OCI-LY1 (cell line): ENCODE measurements around the gene ELMOD1.
A peak's percentile ranks its signal among the peaks of the same experiment; 100 is the strongest.
"Not testable (repeated sequence)": the region's sequence is repeated elsewhere in the genome, so short reads cannot be mapped to it uniquely, and the experiment has no call there.

Experiments
- H2AFZ ChIP-seq: fragments of 200-600 bp; sonication (generic), shearing (Covaris generic); 2 replicates; pipeline ENCODE4 v1.6.0; 2014; ENCODE audit warnings: antibody characterized with exemption, mild to moderate bottlenecking, low read length
- H3F3A ChIP-seq: fragments of 200-600 bp; sonication (generic), shearing (Covaris generic); 2 replicates; pipeline ENCODE4 v1.6.0; 2014; ENCODE audit warnings: mild to moderate bottlenecking, antibody characterized with exemption, low read length, moderate library complexity; ENCODE audit not compliant: insufficient read depth
- H3K27ac ChIP-seq: fragments of 200-600 bp; sonication (generic); 2 replicates; pipeline ENCODE4 v1.5.1; 2014; ENCODE audit warnings: low read length, mixed run types, mild to moderate bottlenecking, low read depth; ENCODE audit not compliant: poor library complexity, severe bottlenecking
- H3K27me3 ChIP-seq: fragments of 200-600 bp; sonication (generic); 2 replicates; pipeline ENCODE4 v1.6.0; 2014; ENCODE audit warnings: antibody characterized with exemption, mild to moderate bottlenecking, low read length, moderate library complexity; ENCODE audit not compliant: insufficient read depth
- H3K36me3 ChIP-seq: fragments of 200-600 bp; sonication (generic); 2 replicates; pipeline ENCODE4 v1.6.1; 2014; ENCODE audit warnings: mild to moderate bottlenecking, antibody characterized with exemption, low read length, moderate library complexity, mixed read lengths; ENCODE audit not compliant: insufficient read depth
- H3K4me1 ChIP-seq: fragments of 200-600 bp; sonication (generic); 2 replicates; pipeline ENCODE4 v1.5.1; 2014; ENCODE audit warnings: mild to moderate bottlenecking, low read length, moderate library complexity; ENCODE audit not compliant: insufficient read depth, severe bottlenecking
- H3K4me2 ChIP-seq: fragments of 200-600 bp; sonication (generic), shearing (Covaris generic); 2 replicates; pipeline ENCODE4 v1.6.1; 2014; ENCODE audit warnings: low read length
- H3K4me3 ChIP-seq: fragments of 200-600 bp; sonication (generic); 2 replicates; pipeline ENCODE4 v1.5.1; 2014; ENCODE audit warnings: low read length, low read depth, mild to moderate bottlenecking, mixed read lengths; ENCODE audit not compliant: poor library complexity, severe bottlenecking
- H3K79me2 ChIP-seq: fragments of 200-600 bp; shearing (Covaris generic); 2 replicates; pipeline ENCODE4 v1.6.1; 2016; ENCODE audit warnings: mixed run types, low read length, mixed read lengths; ENCODE audit not compliant: insufficient read depth
- H3K9ac ChIP-seq: fragments of 200-600 bp; sonication (generic), shearing (Covaris generic); 2 replicates; pipeline ENCODE4 v1.6.1; 2014; ENCODE audit warnings: mild to moderate bottlenecking, low read length, mixed read lengths
- H3K9me2 ChIP-seq: fragments of 200-600 bp; sonication (generic), shearing (Covaris generic); 2 replicates; pipeline ENCODE4 v1.6.1; 2014; ENCODE audit warnings: low read depth, mild to moderate bottlenecking, low read length, mixed read lengths
- H3K9me3 ChIP-seq: fragments of 200-600 bp; shearing (Covaris generic); 2 replicates; pipeline ENCODE4 v1.6.1; 2014; ENCODE audit warnings: low read length, mixed read lengths
- H4K20me1 ChIP-seq: fragments of 200-600 bp; sonication (generic), shearing (Covaris generic); 2 replicates; pipeline ENCODE4 v1.6.0; 2016; ENCODE audit warnings: mild to moderate bottlenecking, low read length; ENCODE audit not compliant: insufficient read depth
- EZH2 ChIP-seq: fragments of 200-600 bp; sonication (generic), shearing (Covaris generic); IDR thresholded peaks from 2 replicates; pipeline ENCODE4 v1.8.0; 2017; ENCODE audit warnings: borderline replicate concordance, mixed run types, mild to moderate bottlenecking, antibody characterized with exemption, low read length, moderate library complexity, mixed read lengths
- TF ChIP-seq, protein P1 (sequence below): fragments of 200-600 bp; sonication (generic), shearing (Covaris generic); IDR thresholded peaks from 2 replicates; pipeline ENCODE4 v1.5.1; 2017; ENCODE audit warnings: mild to moderate bottlenecking, antibody characterized with exemption, low read length, moderate library complexity, mixed read lengths

Gene ELMOD1

DNA sequence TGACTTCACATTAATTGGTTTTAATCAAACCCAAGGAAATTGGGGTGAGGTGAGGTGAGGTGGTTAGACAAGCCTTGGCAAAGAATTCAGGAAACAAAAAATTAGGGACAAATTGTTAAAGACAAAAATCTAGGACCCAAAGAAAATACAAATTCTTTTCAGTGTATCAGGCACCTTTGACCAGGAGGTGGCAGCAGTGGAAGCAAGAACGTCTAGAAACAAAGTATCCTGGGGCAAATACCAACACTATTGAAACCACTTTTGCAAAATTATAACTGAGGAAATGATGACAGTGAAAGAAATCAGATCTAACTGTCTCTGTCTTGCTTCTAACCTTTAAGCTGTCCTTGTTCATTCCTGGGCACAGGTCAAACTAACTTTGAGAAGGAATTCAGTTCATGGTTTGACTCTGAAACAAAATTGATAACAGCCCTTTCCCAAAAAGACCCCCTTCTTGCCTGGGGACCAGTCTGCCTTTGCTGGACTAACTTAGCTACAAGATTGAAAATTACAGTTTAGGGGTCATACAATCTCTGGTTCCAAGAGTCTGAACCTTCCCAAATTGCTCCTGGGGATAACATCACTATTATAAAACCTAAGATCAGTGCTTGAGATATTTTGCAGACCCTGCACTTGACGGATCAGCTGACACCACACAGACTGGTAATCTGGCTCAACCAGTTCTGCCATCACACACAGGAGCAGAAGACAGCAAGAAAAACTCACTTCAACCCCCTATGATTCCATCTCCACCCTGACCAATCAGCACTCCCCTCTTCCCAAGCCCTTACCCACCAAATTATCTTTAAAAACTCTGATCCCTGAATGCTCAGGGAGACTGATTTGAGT lies 14.2 kb upstream of the ELMOD1 start:
- H3K9me2 ChIP-seq, H3K4me2 ChIP-seq, H3F3A ChIP-seq, H3K4me3 ChIP-seq, H4K20me1 ChIP-seq, H3K9me3 ChIP-seq, H3K9ac ChIP-seq, H3K79me2 ChIP-seq, H3K36me3 ChIP-seq, H3K27me3 ChIP-seq, H2AFZ ChIP-seq, H3K27ac ChIP-seq, H3K4me1 ChIP-seq: not testable (repeated sequence)
- TF ChIP-seq, protein P1, sequence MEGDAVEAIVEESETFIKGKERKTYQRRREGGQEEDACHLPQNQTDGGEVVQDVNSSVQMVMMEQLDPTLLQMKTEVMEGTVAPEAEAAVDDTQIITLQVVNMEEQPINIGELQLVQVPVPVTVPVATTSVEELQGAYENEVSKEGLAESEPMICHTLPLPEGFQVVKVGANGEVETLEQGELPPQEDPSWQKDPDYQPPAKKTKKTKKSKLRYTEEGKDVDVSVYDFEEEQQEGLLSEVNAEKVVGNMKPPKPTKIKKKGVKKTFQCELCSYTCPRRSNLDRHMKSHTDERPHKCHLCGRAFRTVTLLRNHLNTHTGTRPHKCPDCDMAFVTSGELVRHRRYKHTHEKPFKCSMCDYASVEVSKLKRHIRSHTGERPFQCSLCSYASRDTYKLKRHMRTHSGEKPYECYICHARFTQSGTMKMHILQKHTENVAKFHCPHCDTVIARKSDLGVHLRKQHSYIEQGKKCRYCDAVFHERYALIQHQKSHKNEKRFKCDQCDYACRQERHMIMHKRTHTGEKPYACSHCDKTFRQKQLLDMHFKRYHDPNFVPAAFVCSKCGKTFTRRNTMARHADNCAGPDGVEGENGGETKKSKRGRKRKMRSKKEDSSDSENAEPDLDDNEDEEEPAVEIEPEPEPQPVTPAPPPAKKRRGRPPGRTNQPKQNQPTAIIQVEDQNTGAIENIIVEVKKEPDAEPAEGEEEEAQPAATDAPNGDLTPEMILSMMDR, result peak; percentile 78

DNA sequence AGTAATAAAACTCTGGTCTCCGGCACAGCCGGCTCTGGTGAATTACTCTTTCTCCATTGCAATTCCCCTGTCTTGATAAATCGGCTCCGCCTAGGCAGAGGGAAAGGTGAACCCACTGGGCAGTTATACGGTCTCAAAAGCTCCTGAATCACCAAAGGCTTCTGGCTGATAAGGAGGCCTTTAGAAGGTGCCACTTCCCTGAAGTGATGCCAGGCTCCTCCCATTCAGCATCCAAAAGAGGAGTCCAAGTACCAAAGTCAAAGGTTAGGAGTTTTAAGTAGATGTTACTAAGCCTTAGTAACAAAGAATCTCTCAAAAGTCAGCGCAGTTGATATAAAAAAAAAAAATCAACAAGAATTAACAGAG lies 13.6 kb upstream of the ELMOD1 start:
- H3K27me3 ChIP-seq, result no peaks in the 10 kb centered on the region
- H3F3A ChIP-seq, result no peaks in the 10 kb centered on the region
- H3K27ac ChIP-seq, result no peak overlapping the region
- H3K79me2 ChIP-seq, result no peaks in the 10 kb centered on the region
- no peaks in the 10 kb centered on the region for H4K20me1 ChIP-seq
- no peaks in the 10 kb centered on the region for H3K9me2 ChIP-seq
- no peak overlapping the region for H3K4me3 ChIP-seq
- H3K9me3 ChIP-seq, result no peaks in the 10 kb centered on the region
- H3K36me3 ChIP-seq, result no peaks in the 10 kb centered on the region
- no peak overlapping the region for H3K9ac ChIP-seq
- no peak overlapping the region for H2AFZ ChIP-seq
- no peaks in the 10 kb centered on the region for H3K4me1 ChIP-seq
- no peak overlapping the region for H3K4me2 ChIP-seq
- TF ChIP-seq, protein P1, result no peak
- no peak for TF ChIP-seq EZH2

DNA sequence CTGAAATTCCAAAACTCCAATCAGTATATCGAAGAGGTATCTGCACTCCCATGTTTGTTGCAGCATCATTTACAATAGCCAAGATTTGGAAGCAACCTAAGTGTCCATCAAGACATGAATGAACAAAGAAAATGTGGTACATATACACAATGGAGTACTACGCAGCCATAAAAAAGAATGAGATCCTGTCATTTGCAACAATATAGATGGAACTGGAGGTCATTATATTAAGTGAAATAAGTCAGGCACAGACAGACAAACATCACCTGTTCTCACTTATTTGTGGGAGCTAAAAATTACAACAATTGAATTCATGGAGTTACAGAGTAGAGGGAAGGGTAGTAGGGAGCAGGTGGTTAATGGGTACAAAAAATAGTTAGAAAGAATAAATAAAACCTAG lies 11.8 kb upstream of the ELMOD1 start:
- H3K36me3 ChIP-seq, H3K79me2 ChIP-seq: not testable (repeated sequence)

DNA sequence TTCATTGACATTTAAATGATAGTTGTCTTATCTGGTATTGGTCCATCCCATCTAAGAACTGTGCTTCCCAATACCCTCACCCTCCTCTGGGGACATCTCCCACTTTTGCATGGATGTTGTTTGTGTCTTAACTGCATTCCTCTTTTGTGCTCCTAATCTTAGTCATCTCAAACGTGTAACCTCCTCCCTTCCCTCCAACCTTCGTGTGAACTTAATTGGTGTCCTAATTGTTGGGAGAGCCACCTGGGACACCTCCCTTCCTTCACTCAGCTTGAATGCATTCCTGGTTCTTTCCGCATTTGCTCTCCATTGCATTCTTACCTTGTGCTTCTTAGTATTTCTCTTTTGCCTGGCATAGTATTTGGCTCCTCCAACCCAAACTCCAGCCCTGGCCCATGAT lies 9.8 kb upstream of the ELMOD1 start:
- H3K4me3 ChIP-seq, result no peak overlapping the region
- H3K36me3 ChIP-seq, result no peaks in the 10 kb centered on the region
- H3K4me1 ChIP-seq, result no peaks in the 10 kb centered on the region
- no peaks in the 10 kb centered on the region for H3K9me2 ChIP-seq
- no peak overlapping the region for H2AFZ ChIP-seq
- no peaks in the 10 kb centered on the region for H4K20me1 ChIP-seq
- H3K9ac ChIP-seq, result no peak overlapping the region
- H3K27ac ChIP-seq, result no peak overlapping the region
- H3K79me2 ChIP-seq, result no peaks in the 10 kb centered on the region
- no peak overlapping the region for H3K4me2 ChIP-seq
- TF ChIP-seq, protein P1, result no peak
- TF ChIP-seq EZH2, result no peak
- no peaks in the 10 kb centered on the region for H3K9me3 ChIP-seq
- H3F3A ChIP-seq, result no peaks in the 10 kb centered on the region
- no peaks in the 10 kb centered on the region for H3K27me3 ChIP-seq

More for the DNA sequence above, 11.8 kb upstream of the ELMOD1 start:
- not testable (repeated sequence) for H3K4me1 ChIP-seq, H3F3A ChIP-seq, H3K9me2 ChIP-seq, H3K27me3 ChIP-seq, H3K4me2 ChIP-seq, H2AFZ ChIP-seq, H3K9me3 ChIP-seq, H3K9ac ChIP-seq, H3K4me3 ChIP-seq, H3K27ac ChIP-seq, H4K20me1 ChIP-seq
